ENCODE data around the gene TRIM14.

The TRIM14 gene

GRCh38 chr9:98056269-98057137 lies 62.5 kb downstream of the TRIM14 start, which contains the start of gene NANS:
TSS of gene NANS (plus strand) at chr9:98056732. CDS start at chr9:98056809, 77 bp downstream.
- in situ Hi-C loops (cut with MboI; ENCODE audit: low sequenced_read_pairs) = no loop called here

- in situ Hi-C loops (cut with MboI; ENCODE audit: low sequenced_read_pairs) = no loop called here
Observed at GRCh38 chr9:98054376-98054951, 64.6 kb downstream of the TRIM14 start.

- in situ Hi-C loops (cut with MboI; ENCODE audit: low sequenced_read_pairs) = no loop called here
Observed at GRCh38 chr9:98050351-98050750, 68.7 kb downstream of the TRIM14 start.

- in situ Hi-C loops (cut with MboI; ENCODE audit: low sequenced_read_pairs) = no loop called here
Observed at GRCh38 chr9:98049288-98050072, 69.5 kb downstream of the TRIM14 start.

GRCh38 chr9:98047002-98047401 lies 72.0 kb downstream of the TRIM14 start:
- in situ Hi-C loops (cut with MboI; ENCODE audit: low sequenced_read_pairs) = no loop called here

GRCh38 chr9:98046180-98046543 lies 72.9 kb downstream of the TRIM14 start:
- in situ Hi-C loops (cut with MboI; ENCODE audit: low sequenced_read_pairs) = no loop called here

GRCh38 chr9:98045234-98046179 lies 73.5 kb downstream of the TRIM14 start:
- in situ Hi-C loops (cut with MboI; ENCODE audit: low sequenced_read_pairs) = no loop called here

- in situ Hi-C loops (cut with MboI; ENCODE audit: low sequenced_read_pairs) = no loop called here
Observed at GRCh38 chr9:98043915-98044314, 75.1 kb downstream of the TRIM14 start.

- in situ Hi-C loops (cut with MboI; ENCODE audit: low sequenced_read_pairs) = no loop called here
Observed at GRCh38 chr9:98040212-98040611, 78.8 kb downstream of the TRIM14 start.

- in situ Hi-C loops (cut with MboI; ENCODE audit: low sequenced_read_pairs) = no loop called here
Observed at GRCh38 chr9:98039607-98040017, 79.4 kb downstream of the TRIM14 start.

GRCh38 chr9:98038958-98039357 lies 80.1 kb downstream of the TRIM14 start:
- in situ Hi-C loops (cut with MboI; ENCODE audit: low sequenced_read_pairs) = no loop called here

- in situ Hi-C loops (cut with MboI; ENCODE audit: low sequenced_read_pairs) = no loop called here
Observed at GRCh38 chr9:98037357-98037756, 81.7 kb downstream of the TRIM14 start.

GRCh38 chr9:98034593-98035546 lies 84.2 kb downstream of the TRIM14 start:
- in situ Hi-C loops (cut with MboI; ENCODE audit: low sequenced_read_pairs) = no loop called here

GRCh38 chr9:98031935-98032334 lies 87.1 kb downstream of the TRIM14 start:
- in situ Hi-C loops (cut with MboI; ENCODE audit: low sequenced_read_pairs) = no loop called here

GRCh38 chr9:98031169-98031568 lies 87.9 kb downstream of the TRIM14 start:
- in situ Hi-C loops (cut with MboI; ENCODE audit: low sequenced_read_pairs) = no loop called here

GRCh38 chr9:98024702-98025101 lies 94.3 kb downstream of the TRIM14 start:
- in situ Hi-C loops (cut with MboI; ENCODE audit: low sequenced_read_pairs) = no loop called here

- in situ Hi-C loops (cut with MboI; ENCODE audit: low sequenced_read_pairs) = no loop called here
Observed at GRCh38 chr9:98022447-98022846, 96.6 kb downstream of the TRIM14 start.

- in situ Hi-C loops (cut with MboI; ENCODE audit: low sequenced_read_pairs) = no loop called here
Observed at GRCh38 chr9:98021306-98022040, 97.5 kb downstream of the TRIM14 start.
